GM21619 (cell line): ENCODE measurements around the gene KCNC4.

Experiments used
- ATAC-seq: cut with Tn5 transposase; IDR thresholded peaks from one replicate; pipeline ENCODE4 v1.9.1; 2021; ENCODE audit not compliant: unreplicated experiment

The KCNC4 gene

GRCh38 chr1:110229348-110230001 lies 19.4 kb downstream of the KCNC4 start:
- no peak for ATAC-seq

- no peak for ATAC-seq
These were observed 20.5 kb downstream of the KCNC4 start for GRCh38 chr1:110230381-110231199.

GRCh38 chr1:110233861-110234260 lies 23.7 kb downstream of the KCNC4 start:
- no peak for ATAC-seq

DNA sequence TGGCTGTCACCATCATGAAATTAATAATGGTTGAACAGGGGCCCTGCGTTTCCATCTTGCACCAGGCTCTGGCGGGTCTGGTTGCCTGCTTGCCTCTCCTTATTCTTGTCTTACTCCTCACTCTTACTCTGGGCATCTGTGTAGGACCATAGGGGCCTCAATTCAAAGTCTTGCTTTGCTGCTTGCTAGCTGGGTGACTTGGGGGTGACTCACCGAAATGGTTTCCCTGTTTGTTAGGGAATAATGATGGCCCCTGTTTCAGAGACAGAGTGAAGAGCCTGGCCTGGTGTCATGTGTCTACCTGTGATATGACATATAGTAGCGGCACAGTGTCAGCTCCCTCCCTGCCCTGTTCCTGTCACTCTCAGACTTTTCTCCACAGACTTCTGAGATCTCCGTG lies 24.6 kb downstream of the KCNC4 start:
- no peak for ATAC-seq

- ATAC-seq: no peak
These were observed 25.2 kb downstream of the KCNC4 start for GRCh38 chr1:110235181-110235833.

DNA sequence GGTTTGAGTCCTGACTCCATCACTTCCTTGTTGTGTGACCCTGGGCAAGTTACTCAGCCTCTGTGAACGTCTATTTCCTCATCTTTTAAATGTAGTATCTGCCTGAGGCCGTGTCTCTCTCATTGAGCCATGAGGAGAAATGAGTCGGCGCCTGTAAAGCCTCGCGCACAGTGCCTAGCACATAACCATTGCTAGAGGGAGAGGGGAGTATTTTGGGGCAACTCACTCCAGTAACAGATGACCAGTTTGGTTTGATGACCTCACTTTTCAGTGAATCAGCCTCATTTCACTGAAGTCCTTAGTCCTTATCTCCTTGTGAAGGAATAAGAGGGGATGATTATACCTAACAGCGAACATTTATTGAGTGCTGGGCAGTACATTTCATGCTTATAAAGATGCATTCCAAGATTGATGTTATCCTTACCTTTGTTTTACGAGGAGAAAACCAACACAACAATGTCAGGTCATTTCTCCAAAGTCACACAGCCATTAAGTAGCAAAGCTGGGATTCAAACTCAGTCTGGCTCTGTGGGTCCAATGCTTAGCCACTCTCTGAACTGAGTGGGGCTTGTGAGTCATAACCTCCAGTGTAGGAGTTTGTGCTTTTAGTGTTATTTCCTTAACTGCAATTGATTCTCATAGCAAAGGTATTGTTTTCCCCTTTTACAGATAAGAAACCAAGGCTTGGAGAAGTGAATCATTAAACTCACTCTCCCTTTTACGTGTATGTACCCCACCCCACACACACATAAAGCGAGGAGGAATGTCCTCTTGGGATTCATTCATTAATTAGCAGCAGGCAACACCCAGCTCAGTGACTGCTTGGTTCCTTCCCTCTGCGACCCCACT lies 25.9 kb downstream of the KCNC4 start:
- ATAC-seq: no peak

DNA sequence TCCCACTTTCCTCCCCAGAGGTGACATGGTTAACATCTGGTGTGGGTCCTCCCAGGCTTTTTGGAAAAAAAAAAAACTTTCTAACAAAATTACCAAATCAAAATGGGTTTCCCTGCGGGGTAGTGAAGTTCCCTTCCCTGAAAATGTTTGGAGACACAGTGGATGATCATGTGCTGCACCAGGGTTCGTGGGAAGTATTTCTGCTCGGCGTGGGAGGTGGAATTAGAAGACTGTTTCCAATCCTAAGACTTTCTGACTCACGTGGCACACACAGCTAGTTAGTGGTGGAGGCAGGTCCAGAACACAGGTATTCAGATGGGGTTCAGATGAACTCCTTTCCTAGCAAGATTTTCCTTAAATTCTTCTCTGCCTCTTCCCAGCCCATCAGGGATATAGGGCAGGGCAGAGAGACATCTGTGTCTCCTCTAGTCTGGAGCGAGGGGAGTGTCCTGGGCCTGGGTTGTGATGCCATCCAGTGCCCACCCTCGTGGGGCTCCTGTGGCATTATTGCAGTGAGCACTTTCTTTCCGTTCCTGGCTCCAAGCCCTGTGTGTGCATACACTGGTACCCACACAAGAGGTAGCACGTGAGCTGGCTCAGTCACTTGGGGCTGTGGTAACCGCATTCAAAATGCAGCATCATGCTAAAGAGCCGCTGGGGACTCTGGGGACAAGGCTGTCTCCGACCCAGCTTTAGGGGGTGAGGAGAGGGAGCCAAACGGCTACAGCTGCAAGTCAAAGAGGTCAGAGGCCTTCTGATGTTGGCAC lies 27.5 kb downstream of the KCNC4 start:
- ATAC-seq: no peak

DNA sequence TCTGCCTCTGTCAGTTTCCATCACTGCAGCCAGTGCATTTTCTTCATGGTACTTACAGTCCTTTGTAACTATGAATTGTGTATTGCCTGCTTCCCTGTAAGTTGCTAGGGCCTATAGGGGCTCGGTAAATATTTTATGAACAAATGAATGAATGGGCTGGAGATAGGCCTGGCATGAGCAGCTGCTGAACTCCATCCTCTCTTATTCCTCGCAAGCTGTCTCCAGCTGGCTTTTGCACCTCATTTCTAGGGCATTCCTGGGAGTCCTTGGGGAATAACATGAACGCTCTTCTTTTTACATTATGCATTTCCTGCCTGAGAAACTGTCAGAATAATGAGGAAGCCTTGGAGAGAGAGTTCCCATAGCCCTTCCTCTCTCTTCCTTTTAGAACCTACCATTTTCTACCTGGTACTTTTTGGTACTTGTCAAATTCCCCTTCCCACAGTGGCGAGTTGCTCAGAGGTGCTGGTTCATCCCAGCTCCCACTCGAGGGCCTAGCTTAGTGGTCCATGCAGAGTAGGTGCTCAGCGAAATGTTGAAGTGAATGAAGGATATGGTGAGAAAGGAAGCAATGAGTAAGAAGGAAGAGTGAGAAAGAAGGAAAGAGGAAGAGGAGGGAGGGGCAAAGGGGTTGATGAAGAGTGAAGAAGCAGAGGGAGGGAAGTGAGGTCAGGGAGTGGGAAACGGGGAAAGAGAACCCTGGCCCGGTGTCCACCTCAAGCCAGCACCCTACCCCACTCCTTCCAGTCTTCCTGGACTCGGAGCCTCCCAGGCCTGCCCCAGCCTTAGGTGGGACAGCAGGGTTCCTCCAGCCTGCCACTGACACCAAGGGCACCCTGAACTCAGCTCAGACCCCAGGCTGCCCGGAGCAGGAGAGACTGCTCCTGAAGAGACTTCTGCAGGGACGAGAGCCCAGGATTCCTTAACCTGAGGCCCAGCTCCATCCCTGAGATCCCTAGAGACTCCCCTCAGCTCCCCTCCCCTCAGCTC lies 29.6 kb downstream of the KCNC4 start:
- ATAC-seq: no peak

GRCh38 chr1:110240476-110241210 lies 30.5 kb downstream of the KCNC4 start:
- ATAC-seq: no peak

GRCh38 chr1:110241516-110241915 lies 31.4 kb downstream of the KCNC4 start:
- no peak for ATAC-seq

GRCh38 chr1:110242062-110242461 lies 31.9 kb downstream of the KCNC4 start:
- ATAC-seq: no peak

DNA sequence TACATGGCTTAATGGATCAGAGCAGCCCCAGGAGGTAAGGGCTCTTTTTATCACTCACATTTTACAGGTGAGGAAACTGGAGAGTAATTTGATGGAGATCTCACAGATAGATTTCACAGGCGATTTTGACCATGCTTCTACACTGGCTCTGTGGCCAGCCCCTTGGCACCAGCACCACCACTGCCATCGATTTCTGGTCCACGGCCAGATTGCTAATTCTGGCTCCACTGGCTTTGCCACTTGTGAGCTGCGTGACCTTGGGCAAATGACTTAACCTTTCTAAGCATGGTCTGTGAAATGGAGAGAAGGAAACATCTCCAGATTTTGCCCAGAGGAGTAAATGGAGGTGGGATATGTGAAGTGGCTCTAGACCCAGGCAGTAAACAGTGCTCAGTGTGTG lies 32.6 kb downstream of the KCNC4 start:
- ATAC-seq: no peak

DNA sequence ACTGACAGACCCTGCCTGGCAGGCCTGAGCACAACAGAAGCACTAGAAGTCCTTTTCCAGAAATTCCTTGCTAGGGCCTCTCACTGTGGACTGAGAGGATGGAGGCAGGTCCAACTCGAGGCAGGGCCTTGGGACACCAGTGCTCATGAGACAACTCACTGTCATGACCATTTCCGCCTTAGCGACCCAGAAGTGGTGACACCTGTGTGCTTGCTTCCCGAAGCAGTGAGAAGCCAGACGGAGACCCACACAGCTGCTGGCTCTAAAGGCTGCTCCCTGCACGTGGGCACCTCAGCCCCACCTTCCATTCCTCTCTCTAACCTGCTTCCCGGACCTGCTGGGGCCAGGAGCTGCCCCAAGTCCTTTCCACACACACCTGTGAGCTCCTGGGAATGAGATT lies 33.0 kb downstream of the KCNC4 start:
- peak; percentile 28 for ATAC-seq

DNA sequence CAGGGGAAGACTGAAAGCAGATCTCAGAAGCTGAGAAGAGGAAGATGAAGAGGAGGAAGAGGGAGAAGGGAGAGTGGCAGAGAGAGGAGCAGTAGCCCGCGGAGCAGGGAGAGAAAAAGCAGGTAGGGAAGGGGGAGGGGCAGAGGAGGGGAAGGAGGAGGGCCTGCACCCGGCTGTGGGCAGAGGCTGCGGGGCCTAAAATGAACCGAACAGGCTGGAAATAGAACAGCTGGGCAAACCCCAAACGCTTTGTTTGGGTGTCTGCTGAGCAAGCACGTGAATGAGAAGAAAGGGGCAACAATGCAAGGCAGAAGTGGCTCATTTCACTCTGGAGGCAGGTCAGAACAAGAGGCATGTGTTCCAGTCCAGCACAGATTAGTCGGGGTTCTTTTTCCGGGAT lies 33.5 kb downstream of the KCNC4 start:
- peak; percentile 50 for ATAC-seq

GRCh38 chr1:110245876-110246620 lies 35.9 kb downstream of the KCNC4 start:
- ATAC-seq: no peak

DNA sequence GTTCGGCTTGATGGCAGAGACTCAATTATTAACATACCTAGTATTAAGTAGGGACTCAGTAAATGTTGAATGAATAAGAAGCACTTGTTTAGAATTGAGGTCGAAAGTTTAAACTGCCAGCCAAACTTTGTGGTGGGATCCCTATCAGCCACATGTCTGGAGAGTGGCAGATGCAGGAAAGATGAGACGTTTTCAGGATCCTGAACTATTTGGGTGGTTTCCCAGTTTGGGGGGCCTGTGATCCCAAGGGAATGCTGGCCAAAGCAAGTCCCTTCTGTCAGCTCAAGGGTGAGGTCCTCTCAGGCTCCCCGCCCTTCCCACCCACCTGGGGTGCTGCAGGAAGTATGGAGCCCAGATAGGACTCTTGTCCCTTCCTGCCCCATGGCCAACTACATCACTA lies 38.6 kb downstream of the KCNC4 start:
- no peak for ATAC-seq

GRCh38 chr1:110249256-110249655 lies 39.1 kb downstream of the KCNC4 start:
- ATAC-seq: no peak

GRCh38 chr1:110250008-110250407 lies 39.9 kb downstream of the KCNC4 start:
- ATAC-seq: no peak
